ENCODE results near the gene ADAMTSL2. TPM values are rescaled to one million over a fixed set of nuclear protein-coding genes. Genes with fewer than 3 reads are reported as not detected.

Gene ADAMTSL2
- total RNA-seq, 1 donor from 2014 or later = not detected

DNA sequence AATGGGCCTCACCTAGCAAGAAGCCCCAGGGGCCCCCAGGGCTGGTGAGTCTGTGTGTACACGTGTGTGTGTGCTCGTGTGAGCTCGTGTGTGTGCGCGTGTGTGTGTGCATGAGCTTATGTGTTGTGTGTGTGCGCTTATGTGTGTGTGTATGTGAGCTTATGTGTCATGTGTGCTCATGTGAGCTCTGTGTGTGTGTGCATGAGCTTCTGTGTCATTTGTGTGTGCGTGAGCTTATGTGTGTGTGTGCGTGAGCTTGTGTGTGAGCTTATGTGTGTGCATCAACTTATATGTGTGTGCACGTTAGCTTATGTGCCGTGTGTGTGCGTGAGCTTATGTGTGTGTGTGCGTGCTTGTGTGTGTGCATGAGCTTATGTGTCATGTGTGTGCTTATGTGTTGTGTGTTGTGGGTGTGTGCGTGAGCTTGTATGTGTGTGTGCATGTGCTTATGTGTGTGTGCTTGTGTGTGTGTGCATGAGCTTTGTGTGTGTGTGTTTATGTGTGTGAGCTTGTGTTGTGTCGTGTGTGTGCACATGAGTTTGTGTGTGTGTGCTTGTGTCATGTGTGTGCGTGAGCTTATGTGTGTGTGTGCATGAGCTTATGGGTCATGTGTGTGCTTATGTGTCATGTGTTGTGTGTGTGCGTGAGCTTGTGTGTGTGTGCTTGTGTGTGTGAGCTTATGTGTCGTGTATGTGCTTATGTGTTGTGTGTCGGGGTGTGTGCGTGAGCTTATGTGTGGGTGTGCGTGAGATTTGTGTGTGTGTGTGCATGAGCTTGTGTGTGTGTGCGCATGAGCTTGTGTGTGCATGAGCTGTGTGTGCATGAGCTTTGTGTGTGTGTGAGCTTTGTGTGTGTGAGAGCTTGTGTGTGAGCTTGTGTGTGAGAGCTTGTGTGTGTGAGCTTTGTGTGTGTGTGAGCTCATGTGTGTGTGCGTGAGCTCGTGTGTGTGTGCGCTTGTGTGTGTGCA, 38.9 kb upstream of the ADAMTSL2 start:
- TF ChIP-seq, protein P1, sequence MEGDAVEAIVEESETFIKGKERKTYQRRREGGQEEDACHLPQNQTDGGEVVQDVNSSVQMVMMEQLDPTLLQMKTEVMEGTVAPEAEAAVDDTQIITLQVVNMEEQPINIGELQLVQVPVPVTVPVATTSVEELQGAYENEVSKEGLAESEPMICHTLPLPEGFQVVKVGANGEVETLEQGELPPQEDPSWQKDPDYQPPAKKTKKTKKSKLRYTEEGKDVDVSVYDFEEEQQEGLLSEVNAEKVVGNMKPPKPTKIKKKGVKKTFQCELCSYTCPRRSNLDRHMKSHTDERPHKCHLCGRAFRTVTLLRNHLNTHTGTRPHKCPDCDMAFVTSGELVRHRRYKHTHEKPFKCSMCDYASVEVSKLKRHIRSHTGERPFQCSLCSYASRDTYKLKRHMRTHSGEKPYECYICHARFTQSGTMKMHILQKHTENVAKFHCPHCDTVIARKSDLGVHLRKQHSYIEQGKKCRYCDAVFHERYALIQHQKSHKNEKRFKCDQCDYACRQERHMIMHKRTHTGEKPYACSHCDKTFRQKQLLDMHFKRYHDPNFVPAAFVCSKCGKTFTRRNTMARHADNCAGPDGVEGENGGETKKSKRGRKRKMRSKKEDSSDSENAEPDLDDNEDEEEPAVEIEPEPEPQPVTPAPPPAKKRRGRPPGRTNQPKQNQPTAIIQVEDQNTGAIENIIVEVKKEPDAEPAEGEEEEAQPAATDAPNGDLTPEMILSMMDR (conservative IDR thresholded peaks at IDR 0.05; ENCODE audit: low read depth, low read length) = no peak
- no peak overlapping the region for H3K4me3 ChIP-seq (ENCODE audit: low read depth, low read length)

DNA sequence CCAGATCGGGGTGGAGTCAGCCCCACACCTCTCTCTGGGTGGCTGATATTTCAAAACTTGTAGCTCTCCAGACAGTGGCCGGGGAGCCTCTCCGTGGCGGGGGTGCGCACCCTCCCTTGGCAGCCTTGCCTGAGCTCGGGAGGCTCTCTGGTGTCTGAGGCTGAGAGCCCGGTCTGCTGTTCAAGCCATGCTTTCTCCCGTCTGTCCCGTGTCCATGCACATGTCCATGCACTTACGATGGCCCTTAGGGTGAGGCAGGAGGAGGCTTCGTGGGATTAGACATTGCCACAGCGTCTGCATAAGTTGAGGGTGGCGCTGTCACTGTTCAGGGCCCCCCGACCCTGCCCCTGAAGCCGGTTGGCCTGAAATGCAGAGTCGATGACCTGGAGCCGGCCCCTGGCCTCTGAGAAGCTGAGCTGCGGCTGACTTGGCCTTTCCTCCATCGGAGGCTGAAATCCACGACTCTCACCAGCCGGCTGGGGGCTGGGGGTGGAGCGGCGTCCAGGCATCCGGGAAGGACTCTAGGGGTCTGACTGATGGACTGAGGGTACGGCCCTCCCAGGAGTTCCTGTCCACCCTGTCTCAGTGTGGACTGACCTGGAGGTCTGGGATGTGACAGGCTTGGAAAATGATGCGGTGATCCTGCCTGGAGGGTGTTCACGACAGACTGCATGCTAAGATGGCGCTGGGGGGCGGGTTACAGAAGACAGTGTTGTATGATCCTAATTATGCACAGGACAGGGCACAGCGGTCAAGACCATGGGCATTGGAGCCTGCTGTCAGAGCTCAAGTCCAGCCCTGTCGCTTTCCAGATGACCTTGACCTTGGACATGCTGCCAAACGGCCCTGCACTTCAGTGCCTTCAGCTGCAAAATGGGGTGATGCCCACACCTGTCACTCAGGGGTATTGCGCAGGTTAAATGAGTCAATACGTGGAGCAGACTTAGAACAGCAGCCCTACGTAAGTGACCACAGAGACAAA, 37.4 kb upstream of the ADAMTSL2 start:
- TF ChIP-seq, protein P1 (conservative IDR thresholded peaks at IDR 0.05; ENCODE audit: low read depth, low read length) = no peak
- DNase-seq (ENCODE audit: low read depth) = no peak
- H3K4me3 ChIP-seq (ENCODE audit: low read depth, low read length) = no peak overlapping the region

More for the DNA sequence above, 38.9 kb upstream of the ADAMTSL2 start:
- DNase-seq (ENCODE audit: low read depth) = no peak

DNA sequence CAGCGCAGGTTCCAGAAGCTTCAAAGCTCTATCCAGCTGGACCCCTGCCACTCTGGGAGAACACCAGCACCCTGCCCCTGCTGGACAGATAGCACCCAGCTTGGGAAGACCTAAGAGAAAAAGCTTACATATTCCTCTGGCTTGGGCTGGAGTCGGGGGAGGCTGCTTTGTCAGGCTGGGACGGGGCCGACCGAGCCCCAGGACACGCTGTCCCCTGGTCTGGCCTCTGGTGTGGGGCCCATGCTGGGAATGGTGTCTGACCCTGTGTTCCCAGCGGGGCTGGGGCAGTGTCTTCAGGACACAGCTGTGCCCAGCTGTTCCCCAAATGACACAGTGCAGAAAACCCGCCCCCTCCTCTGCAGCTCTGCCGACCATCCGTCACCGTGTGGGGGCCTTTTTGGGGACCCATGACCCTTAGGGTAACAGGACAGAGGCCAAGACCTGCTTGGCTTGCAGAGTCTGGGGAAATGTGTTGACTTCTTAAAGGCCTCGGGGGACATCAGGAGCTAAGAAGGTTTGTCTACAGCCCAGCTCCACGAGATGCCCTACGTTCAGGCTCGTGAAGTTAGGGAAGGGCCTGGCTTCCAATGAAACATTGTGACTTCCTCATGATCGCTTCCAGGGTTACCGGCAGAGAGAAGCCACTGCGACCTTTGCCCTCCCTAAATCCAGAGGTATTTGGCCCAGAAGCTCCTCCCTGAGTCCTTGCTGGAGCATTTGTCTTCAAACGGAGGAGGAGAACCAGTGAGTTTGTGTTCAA, 35.2 kb upstream of the ADAMTSL2 start:
- TF ChIP-seq, protein P1 (conservative IDR thresholded peaks at IDR 0.05; ENCODE audit: low read depth, low read length) = no peak
- H3K4me3 ChIP-seq (ENCODE audit: low read depth, low read length) = no peak overlapping the region
- DNase-seq (ENCODE audit: low read depth) = no peak

DNA sequence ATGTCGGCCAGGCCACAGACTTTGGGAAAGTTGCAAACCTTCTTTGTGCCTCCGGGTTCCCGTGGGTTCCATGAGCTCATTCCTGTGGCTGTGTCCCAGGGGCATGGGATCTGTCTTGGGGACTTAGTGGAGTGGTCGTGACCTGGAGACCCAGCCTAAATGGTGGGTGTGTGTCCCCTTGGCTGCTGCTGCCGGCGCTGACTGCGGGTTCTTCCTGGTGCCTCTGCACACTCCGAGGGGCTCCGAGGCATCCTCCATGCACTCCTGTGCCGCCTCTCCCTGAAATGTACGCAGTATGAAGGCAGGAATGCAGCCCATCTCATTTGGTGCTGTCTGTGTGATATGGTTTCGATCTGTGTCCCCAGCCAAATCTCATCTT, 34.6 kb upstream of the ADAMTSL2 start:
- no peak overlapping the region for H3K4me3 ChIP-seq (ENCODE audit: low read depth, low read length)
- DNase-seq (ENCODE audit: low read depth) = no peak
- TF ChIP-seq, protein P1 (conservative IDR thresholded peaks at IDR 0.05; ENCODE audit: low read depth, low read length) = no peak

DNA sequence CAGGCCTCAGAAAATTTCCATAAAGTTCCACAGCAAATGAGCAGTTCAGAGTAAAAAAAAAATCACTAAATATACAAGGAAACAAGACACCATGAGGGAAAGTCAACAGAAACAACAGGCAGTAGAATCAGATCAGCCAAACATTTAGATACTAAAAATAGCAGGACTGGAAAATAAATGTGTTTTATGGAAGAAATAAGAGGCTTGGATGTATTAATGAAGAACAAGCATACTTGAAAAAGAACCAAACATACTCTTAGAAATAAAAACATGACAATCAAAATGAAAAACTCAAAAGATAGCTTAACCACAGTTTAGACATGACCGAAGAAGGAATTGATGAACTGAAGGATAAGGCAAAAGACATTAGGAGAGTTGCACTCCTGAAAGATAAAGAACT, 32.4 kb upstream of the ADAMTSL2 start:
- no peak overlapping the region for H3K4me3 ChIP-seq (ENCODE audit: low read depth, low read length)
- no peak for DNase-seq (ENCODE audit: low read depth)
- TF ChIP-seq, protein P1 (conservative IDR thresholded peaks at IDR 0.05; ENCODE audit: low read depth, low read length) = no peak

DNA sequence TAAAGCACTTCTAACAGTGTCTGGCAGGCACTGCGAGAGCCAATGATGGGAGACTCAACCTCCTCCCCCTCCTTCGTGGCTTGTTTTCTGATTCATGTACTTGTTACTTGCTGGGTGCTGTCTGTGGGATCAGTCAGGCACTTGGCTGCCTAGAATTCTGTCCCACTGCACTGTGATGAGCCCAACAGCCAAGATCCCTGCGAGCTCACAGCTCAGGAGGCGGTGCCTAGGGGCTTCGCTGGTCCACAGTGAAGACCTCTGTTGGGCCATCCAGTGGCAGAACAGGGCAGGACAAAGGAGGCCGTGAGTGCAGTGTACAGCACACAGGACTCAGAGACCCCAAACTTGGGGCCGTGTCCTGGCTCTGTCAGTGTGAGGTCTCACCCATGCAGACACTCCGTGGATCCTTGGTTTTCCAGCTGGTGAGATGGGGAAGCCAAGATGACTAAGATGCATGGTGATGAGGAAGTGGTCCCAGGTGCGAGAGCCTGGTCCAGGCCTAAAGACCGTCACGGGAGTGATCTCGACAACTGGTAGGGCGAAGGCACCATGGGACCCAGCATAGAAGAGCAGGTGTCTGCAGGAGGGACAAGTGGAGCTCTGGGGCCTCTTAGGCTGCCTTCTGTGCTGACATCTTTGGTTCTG, 29.2 kb upstream of the ADAMTSL2 start:
- TF ChIP-seq, protein P1 (conservative IDR thresholded peaks at IDR 0.05; ENCODE audit: low read depth, low read length) = no peak
- H3K4me3 ChIP-seq (ENCODE audit: low read depth, low read length) = no peak overlapping the region
- DNase-seq (ENCODE audit: low read depth) = no peak
